DMS153 treated with DMSO at 0.1 percent for 48 hours (cell line): ENCODE results near the gene BFSP1.

ENCODE experiments used
- DNase-seq: peaks from one replicate; lab custom pipeline; 2025; ENCODE audit not compliant: unreplicated experiment; lab: John Stamatoyannopoulos, UW

BFSP1 gene

GRCh38 chr20:17468073-17468840 lies 62.9 kb downstream of the BFSP1 start:
- no peak for DNase-seq

- no peak for DNase-seq
These were observed 64.0 kb downstream of the BFSP1 start for GRCh38 chr20:17467120-17467655.

- no peak for DNase-seq
These were observed 64.5 kb downstream of the BFSP1 start for GRCh38 chr20:17466641-17467040.

- DNase-seq: no peak
These were observed 65.9 kb downstream of the BFSP1 start for GRCh38 chr20:17465236-17465635.

- no peak for DNase-seq
These were observed 67.5 kb downstream of the BFSP1 start for GRCh38 chr20:17463711-17464110.

GRCh38 chr20:17461941-17462340 lies 69.2 kb downstream of the BFSP1 start:
- no peak for DNase-seq

- no peak for DNase-seq
These were observed 71.1 kb downstream of the BFSP1 start for GRCh38 chr20:17460119-17460518.

- DNase-seq: no peak
These were observed 73.5 kb downstream of the BFSP1 start for GRCh38 chr20:17457588-17458190.

- no peak for DNase-seq
These were observed 74.1 kb downstream of the BFSP1 start for GRCh38 chr20:17457079-17457478.

GRCh38 chr20:17456279-17456678 lies 74.9 kb downstream of the BFSP1 start:
- DNase-seq: no peak

- DNase-seq: no peak
These were observed 77.6 kb downstream of the BFSP1 start for GRCh38 chr20:17453592-17453991.

- DNase-seq: no peak
These were observed 78.7 kb downstream of the BFSP1 start for GRCh38 chr20:17452441-17452840.

GRCh38 chr20:17449031-17449430 lies 82.1 kb downstream of the BFSP1 start:
- DNase-seq: no peak

GRCh38 chr20:17448071-17448470 lies 83.1 kb downstream of the BFSP1 start:
- no peak for DNase-seq

GRCh38 chr20:17446171-17446570 lies 85.0 kb downstream of the BFSP1 start:
- DNase-seq: no peak

- no peak for DNase-seq
These were observed 85.6 kb downstream of the BFSP1 start for GRCh38 chr20:17445543-17445942.

- no peak for DNase-seq
These were observed 87.1 kb downstream of the BFSP1 start for GRCh38 chr20:17444091-17444490.
